Measurements from ENCODE around the gene PHACTR3.

The PHACTR3 gene

GRCh38 chr20:59678951-59679350, 74.6 kb downstream of the PHACTR3 start:
- no peak for TF ChIP-seq ZNF274 (IDR thresholded peaks at IDR 0.05; ENCODE audit: low read depth, low read length)
- H3K4me3 ChIP-seq (ENCODE audit: low read length): no peak overlapping the region

- TF ChIP-seq ZNF274 (IDR thresholded peaks at IDR 0.05; ENCODE audit: low read depth, low read length): no peak
- no peak overlapping the region for H3K4me3 ChIP-seq (ENCODE audit: low read length)
Measured at GRCh38 chr20:59680148-59680650, 75.9 kb downstream of the PHACTR3 start.

GRCh38 chr20:59680852-59681251, 76.5 kb downstream of the PHACTR3 start:
- TF ChIP-seq ZNF274 (IDR thresholded peaks at IDR 0.05; ENCODE audit: low read depth, low read length): no peak
- H3K4me3 ChIP-seq (ENCODE audit: low read length): no peak overlapping the region

GRCh38 chr20:59682603-59683002, 78.3 kb downstream of the PHACTR3 start:
- TF ChIP-seq ZNF274 (IDR thresholded peaks at IDR 0.05; ENCODE audit: low read depth, low read length): no peak

GRCh38 chr20:59683181-59683580, 78.8 kb downstream of the PHACTR3 start:
- H3K4me3 ChIP-seq (ENCODE audit: low read length): no peak overlapping the region
- TF ChIP-seq ZNF274 (IDR thresholded peaks at IDR 0.05; ENCODE audit: low read depth, low read length): no peak

More at GRCh38 chr20:59682603-59683002, 78.3 kb downstream of the PHACTR3 start:
- H3K4me3 ChIP-seq (ENCODE audit: low read length): no peak overlapping the region

- no peak overlapping the region for H3K4me3 ChIP-seq (ENCODE audit: low read length)
- TF ChIP-seq ZNF274 (IDR thresholded peaks at IDR 0.05; ENCODE audit: low read depth, low read length): no peak
Measured at GRCh38 chr20:59684685-59685242, 80.4 kb downstream of the PHACTR3 start.

GRCh38 chr20:59686404-59687346, 82.3 kb downstream of the PHACTR3 start:
- H3K4me3 ChIP-seq (ENCODE audit: low read length): no peak overlapping the region
- no peak for TF ChIP-seq ZNF274 (IDR thresholded peaks at IDR 0.05; ENCODE audit: low read depth, low read length)

GRCh38 chr20:59688356-59688755, 84.0 kb downstream of the PHACTR3 start:
- H3K4me3 ChIP-seq (ENCODE audit: low read length): no peak overlapping the region
- no peak for TF ChIP-seq ZNF274 (IDR thresholded peaks at IDR 0.05; ENCODE audit: low read depth, low read length)

GRCh38 chr20:59688999-59689398, 84.7 kb downstream of the PHACTR3 start:
- no peak for TF ChIP-seq ZNF274 (IDR thresholded peaks at IDR 0.05; ENCODE audit: low read depth, low read length)

GRCh38 chr20:59690101-59690500, 85.8 kb downstream of the PHACTR3 start:
- no peak for TF ChIP-seq ZNF274 (IDR thresholded peaks at IDR 0.05; ENCODE audit: low read depth, low read length)
- H3K4me3 ChIP-seq (ENCODE audit: low read length): no peak overlapping the region

More at GRCh38 chr20:59688999-59689398, 84.7 kb downstream of the PHACTR3 start:
- no peak overlapping the region for H3K4me3 ChIP-seq (ENCODE audit: low read length)

- no peak overlapping the region for H3K4me3 ChIP-seq (ENCODE audit: low read length)
- TF ChIP-seq ZNF274 (IDR thresholded peaks at IDR 0.05; ENCODE audit: low read depth, low read length): no peak
Measured at GRCh38 chr20:59690976-59691375, 86.6 kb downstream of the PHACTR3 start.

GRCh38 chr20:59692139-59692538, 87.8 kb downstream of the PHACTR3 start:
- no peak for TF ChIP-seq ZNF274 (IDR thresholded peaks at IDR 0.05; ENCODE audit: low read depth, low read length)
- no peak overlapping the region for H3K4me3 ChIP-seq (ENCODE audit: low read length)

GRCh38 chr20:59693587-59693986, 89.2 kb downstream of the PHACTR3 start:
- H3K4me3 ChIP-seq (ENCODE audit: low read length): no peak overlapping the region
- no peak for TF ChIP-seq ZNF274 (IDR thresholded peaks at IDR 0.05; ENCODE audit: low read depth, low read length)

GRCh38 chr20:59696476-59696875, 92.1 kb downstream of the PHACTR3 start:
- H3K4me3 ChIP-seq (ENCODE audit: low read length): no peak overlapping the region
- TF ChIP-seq ZNF274 (IDR thresholded peaks at IDR 0.05; ENCODE audit: low read depth, low read length): no peak

- H3K4me3 ChIP-seq (ENCODE audit: low read length): no peak overlapping the region
- no peak for TF ChIP-seq ZNF274 (IDR thresholded peaks at IDR 0.05; ENCODE audit: low read depth, low read length)
Measured at GRCh38 chr20:59697068-59697467, 92.7 kb downstream of the PHACTR3 start.

Data from GM08714 (cell line).